ENCODE results near the gene PRUNE2.

DNA sequence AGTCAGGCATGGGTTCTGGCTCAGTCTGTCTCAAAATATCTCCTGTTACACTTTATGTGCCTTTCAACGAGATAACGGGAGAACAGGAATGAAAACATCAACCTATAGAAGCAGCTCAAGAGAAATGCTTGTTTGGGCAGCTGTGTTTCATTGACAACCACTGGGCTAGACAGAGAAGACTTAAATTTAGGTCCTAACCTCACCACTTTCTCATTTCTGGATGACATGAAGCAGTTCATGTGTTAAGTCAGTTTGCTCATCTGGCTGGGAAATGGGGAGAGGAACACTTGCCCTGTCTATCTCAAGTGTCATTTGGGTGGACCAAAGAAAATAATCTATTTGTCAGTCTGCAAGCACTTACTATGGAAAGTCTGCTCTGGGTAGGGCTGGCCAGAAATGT is 208.4 kb downstream of the PRUNE2 start:
- TF ChIP-seq, protein P1, sequence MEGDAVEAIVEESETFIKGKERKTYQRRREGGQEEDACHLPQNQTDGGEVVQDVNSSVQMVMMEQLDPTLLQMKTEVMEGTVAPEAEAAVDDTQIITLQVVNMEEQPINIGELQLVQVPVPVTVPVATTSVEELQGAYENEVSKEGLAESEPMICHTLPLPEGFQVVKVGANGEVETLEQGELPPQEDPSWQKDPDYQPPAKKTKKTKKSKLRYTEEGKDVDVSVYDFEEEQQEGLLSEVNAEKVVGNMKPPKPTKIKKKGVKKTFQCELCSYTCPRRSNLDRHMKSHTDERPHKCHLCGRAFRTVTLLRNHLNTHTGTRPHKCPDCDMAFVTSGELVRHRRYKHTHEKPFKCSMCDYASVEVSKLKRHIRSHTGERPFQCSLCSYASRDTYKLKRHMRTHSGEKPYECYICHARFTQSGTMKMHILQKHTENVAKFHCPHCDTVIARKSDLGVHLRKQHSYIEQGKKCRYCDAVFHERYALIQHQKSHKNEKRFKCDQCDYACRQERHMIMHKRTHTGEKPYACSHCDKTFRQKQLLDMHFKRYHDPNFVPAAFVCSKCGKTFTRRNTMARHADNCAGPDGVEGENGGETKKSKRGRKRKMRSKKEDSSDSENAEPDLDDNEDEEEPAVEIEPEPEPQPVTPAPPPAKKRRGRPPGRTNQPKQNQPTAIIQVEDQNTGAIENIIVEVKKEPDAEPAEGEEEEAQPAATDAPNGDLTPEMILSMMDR (IDR thresholded peaks at IDR 0.05) = no peak
- no peak for TF ChIP-seq POLR2A (IDR thresholded peaks at IDR 0.05)

Measured in Peyer's patch (tissue), 4 donors.